Tibial nerve (tissue), 4 donors: ENCODE results near the gene PHRF1. TPM values are rescaled to one million over a fixed set of nuclear protein-coding genes. Genes with fewer than 3 reads are reported as not detected.

Source experiments
- DNase-seq, 2 donors: peaks; one replicate each; pipeline ENCODE4 v3.0.0-alpha.2; 2019; ENCODE audit warnings: low spot score in 2 of 2
- H3K27ac ChIP-seq, 4 donors: fragments of 200-600 bp; sonication (generic) in 3 of 4; one replicate each; pipeline ENCODE4 v1.5.1; 2017 to 2019; ENCODE audit warnings: mild to moderate bottlenecking in 1 of 4
- H3K27me3 ChIP-seq, 2 donors: fragments of 200-600 bp; sonication (generic) in 1 of 2; one replicate each; pipeline versions ENCODE4 v1.5.1 to v1.6.0; 2017 to 2019
- H3K36me3 ChIP-seq, 3 donors: fragments of 200-600 bp; sonication (generic); one replicate each; pipeline ENCODE4 v1.5.1; 2018 to 2019
- H3K4me1 ChIP-seq, 4 donors: fragments of 200-600 bp; sonication (generic) in 3 of 4; one replicate each; pipeline ENCODE4 v1.5.1; 2017 to 2019
- H3K4me3 ChIP-seq, 4 donors: fragments of 200-600 bp; sonication (generic) in 3 of 4; one replicate each; pipeline ENCODE4 v1.5.1; 2017 to 2019; ENCODE audit warnings: mild to moderate bottlenecking in 1 of 4, moderate library complexity in 1 of 4
- H3K9me3 ChIP-seq, 4 donors: fragments of 200-600 bp; sonication (generic) in 3 of 4; one replicate each; pipeline ENCODE4 v1.5.1; 2017 to 2019
- EP300 ChIP-seq, 2 donors: sonication (generic); formaldehyde crosslinking; IDR thresholded peaks; one replicate each; pipeline ENCODE4 v1.6.1; 2017; ENCODE audit warnings: antibody characterized with exemption in 2 of 2, mild to moderate bottlenecking in 1 of 2
- POLR2A ChIP-seq, 2 donors: fragments of 450-650 bp; IDR thresholded peaks; one replicate each; pipeline ENCODE4 v1.6.1; 2017; ENCODE audit warnings: antibody characterized with exemption in 2 of 2, mild to moderate bottlenecking in 2 of 2, moderate library complexity in 2 of 2
- WGBS, 2 donors: methylation state at CpG; one replicate each; pipeline ENCODE4 v1.1.5; 2018; 5-methylcytosine and 5-hydroxymethylcytosine counted together
- total RNA-seq, 4 donors: library from RNA; depleted of rRNA; stranded (reverse); fragments of >200 nt; gene quantifications; one replicate each; pipeline ENCODE4 v1.1.0, GENCODE V29; 2016
- TF ChIP-seq, protein P1 (sequence below), 5 experiments: fragments of 200-600 bp in 3 of 5; fragments of 450-650 bp in 2 of 5; sonication (generic) in 3 of 5; IDR thresholded peaks; one replicate each; pipeline ENCODE4 v1.5.1; 2016 to 2019; ENCODE audit warnings: antibody characterized with exemption in 5 of 5, mild to moderate bottlenecking in 3 of 5, moderate library complexity in 2 of 5

PHRF1 gene
- total RNA-seq, 4 donors from 2014 or later = 27.1 to 49.2 (median 34.9) TPM

DNA sequence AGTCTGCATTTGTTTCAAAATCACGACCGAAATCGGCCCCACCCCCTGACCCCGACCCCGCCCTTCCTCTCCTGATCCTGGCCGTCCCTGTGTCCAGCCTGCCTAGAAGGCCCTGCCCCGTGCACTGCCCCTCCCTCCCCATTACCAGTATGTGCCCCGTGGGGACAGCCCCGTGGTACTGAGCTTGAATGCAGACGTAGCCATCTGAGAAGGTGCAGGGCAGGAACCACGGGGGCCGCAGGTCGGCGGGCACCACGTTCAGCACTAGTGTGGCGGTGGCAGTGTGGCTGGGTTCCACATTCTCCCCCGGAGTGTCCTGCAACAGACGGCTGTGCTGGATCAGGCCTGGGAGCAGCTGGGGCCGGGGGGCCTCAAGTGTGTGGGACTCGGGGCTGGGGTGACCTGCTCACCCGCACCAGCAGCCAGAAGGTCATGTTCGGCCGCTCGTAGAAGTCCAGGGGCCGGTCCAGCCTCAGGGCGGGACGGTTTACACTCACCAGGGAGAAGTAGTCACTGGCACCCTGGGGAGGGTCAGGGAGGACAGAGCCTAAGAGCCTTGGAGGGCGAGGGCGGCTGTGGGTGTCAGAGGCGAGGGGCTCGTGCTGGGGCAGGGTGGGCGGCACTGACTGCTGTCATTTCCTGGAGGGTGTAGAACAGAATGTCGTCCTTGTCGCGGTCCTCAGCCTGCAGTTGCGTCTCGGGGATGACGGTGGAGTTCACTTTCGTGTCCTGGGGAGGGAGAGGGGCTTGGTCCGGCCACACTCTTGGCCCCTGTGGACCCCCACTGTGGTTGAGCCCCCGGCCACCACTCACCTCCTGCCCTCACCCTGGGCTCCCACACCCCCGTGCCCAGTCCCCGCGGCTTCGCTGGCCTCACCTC, 44.9 kb downstream of the PHRF1 start:
- DNase-seq = no peak
- Histone ChIP-seq H3K27ac (no peak overlapping the region), H3K36me3 (peaks cover 0 to 57% (median 0%) of the 10 kb centered on the region in 3 donors), H3K9me3 (no peaks in the 10 kb centered on the region), H3K4me1 (peaks cover 0 to 28% (median under 1%) of the 10 kb centered on the region in 4 donors), H3K27me3 (peaks cover 0 to 38% of the 10 kb centered on the region in 2 donors), H3K4me3 (no peak overlapping the region)
- WGBS, 2 donors = 57 to 60% methylated on average over 31 to 43 of the region's 45 CpGs
- TF ChIP-seq POLR2A (IDR thresholded peaks at IDR 0.05) = no peak
- TF ChIP-seq, protein P1, sequence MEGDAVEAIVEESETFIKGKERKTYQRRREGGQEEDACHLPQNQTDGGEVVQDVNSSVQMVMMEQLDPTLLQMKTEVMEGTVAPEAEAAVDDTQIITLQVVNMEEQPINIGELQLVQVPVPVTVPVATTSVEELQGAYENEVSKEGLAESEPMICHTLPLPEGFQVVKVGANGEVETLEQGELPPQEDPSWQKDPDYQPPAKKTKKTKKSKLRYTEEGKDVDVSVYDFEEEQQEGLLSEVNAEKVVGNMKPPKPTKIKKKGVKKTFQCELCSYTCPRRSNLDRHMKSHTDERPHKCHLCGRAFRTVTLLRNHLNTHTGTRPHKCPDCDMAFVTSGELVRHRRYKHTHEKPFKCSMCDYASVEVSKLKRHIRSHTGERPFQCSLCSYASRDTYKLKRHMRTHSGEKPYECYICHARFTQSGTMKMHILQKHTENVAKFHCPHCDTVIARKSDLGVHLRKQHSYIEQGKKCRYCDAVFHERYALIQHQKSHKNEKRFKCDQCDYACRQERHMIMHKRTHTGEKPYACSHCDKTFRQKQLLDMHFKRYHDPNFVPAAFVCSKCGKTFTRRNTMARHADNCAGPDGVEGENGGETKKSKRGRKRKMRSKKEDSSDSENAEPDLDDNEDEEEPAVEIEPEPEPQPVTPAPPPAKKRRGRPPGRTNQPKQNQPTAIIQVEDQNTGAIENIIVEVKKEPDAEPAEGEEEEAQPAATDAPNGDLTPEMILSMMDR (IDR thresholded peaks at IDR 0.05) = no peak
- TF ChIP-seq EP300 (IDR thresholded peaks at IDR 0.05) = no peak

GRCh38 chr11:621838-622237, 45.6 kb downstream of the PHRF1 start:
- no peak for TF ChIP-seq EP300 (IDR thresholded peaks at IDR 0.05)
- TF ChIP-seq, protein P1 (IDR thresholded peaks at IDR 0.05) = no peak
- TF ChIP-seq POLR2A (IDR thresholded peaks at IDR 0.05) = no peak
- WGBS, 2 donors = 84 to 88% methylated on average over 27 of the region's 27 CpGs
- H3K4me1 ChIP-seq = peaks cover 0 to 28% (median 3%) of the 10 kb centered on the region in 4 donors
- H3K27ac ChIP-seq = no peak overlapping the region
- H3K4me3 ChIP-seq = no peak overlapping the region
- DNase-seq = no peak
- peaks cover 0 to 44% of the 10 kb centered on the region in 2 donors for H3K27me3 ChIP-seq
- H3K9me3 ChIP-seq = no peaks in the 10 kb centered on the region
- H3K36me3 ChIP-seq = peaks cover 0 to 57% (median 0%) of the 10 kb centered on the region in 3 donors

DNA sequence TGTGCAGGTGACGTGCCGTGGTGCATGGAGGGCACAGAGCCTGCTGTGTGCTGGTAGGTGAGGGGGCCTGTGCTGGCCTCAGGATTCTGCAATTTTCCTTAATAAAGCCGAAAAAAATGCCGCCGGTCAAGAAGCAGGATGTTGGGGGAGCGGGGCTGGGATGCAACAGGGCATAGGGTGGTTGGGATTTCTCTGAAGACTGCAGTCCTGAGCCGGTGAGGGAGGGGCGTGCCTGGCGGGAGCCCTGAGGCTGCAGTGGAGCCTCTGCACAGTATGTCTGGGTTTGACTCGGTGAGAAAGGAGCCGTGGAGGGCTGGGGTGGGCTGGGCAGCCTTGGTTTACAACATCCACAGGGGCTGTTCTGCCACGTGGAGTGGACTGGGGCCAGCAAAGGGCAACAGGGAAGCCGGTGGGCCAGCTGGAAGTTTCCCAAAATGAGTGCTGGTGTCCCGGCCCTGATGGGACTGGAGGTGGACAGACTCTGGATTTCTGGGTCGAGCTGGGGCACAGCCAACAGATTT, 47.1 kb downstream of the PHRF1 start:
- TF ChIP-seq, protein P1 (IDR thresholded peaks at IDR 0.05) = no peak
- TF ChIP-seq POLR2A (IDR thresholded peaks at IDR 0.05) = no peak
- no peak for TF ChIP-seq EP300 (IDR thresholded peaks at IDR 0.05)
- Histone ChIP-seq H3K27me3 (peaks cover 0 to 44% of the 10 kb centered on the region in 2 donors), H3K36me3 (peaks cover 0 to 51% (median 0%) of the 10 kb centered on the region in 3 donors), H3K4me3 (no peak overlapping the region), H3K9me3 (no peaks in the 10 kb centered on the region), H3K27ac (no peak overlapping the region), H3K4me1 (peaks cover 0 to 27% (median 3%) of the 10 kb centered on the region in 4 donors)
- WGBS, 2 donors = 77 to 86% methylated on average over 15 of the region's 15 CpGs
- no peak for DNase-seq

- TF ChIP-seq, protein P1 (IDR thresholded peaks at IDR 0.05) = no peak
- TF ChIP-seq EP300 (IDR thresholded peaks at IDR 0.05) (no peak), POLR2A (IDR thresholded peaks at IDR 0.05) (no peak)
- H3K4me3 ChIP-seq = peak overlapping the region in 1 of 4 donors; percentile 22
- 58 to 73% methylated on average over 16 to 24 of the region's 25 CpGs for WGBS, 2 donors
- peaks cover 0 to 27% (median 3%) of the 10 kb centered on the region in 4 donors for H3K4me1 ChIP-seq
- no peaks in the 10 kb centered on the region for H3K9me3 ChIP-seq
- peaks cover 0 to 44% of the 10 kb centered on the region in 2 donors for H3K27me3 ChIP-seq
- H3K36me3 ChIP-seq = peaks cover 0 to 50% (median 0%) of the 10 kb centered on the region in 3 donors
- no peak for DNase-seq
- H3K27ac ChIP-seq = peak overlapping the region in 1 of 4 donors; percentile 71
Observed at GRCh38 chr11:623999-624704, 47.9 kb downstream of the PHRF1 start.
